Esophagus squamous epithelium (tissue), 5 donors: Measurements from ENCODE around the gene APOL3. TPM values are rescaled to one million over a fixed set of nuclear protein-coding genes. Genes with fewer than 3 reads are reported as not detected.
"Not testable (repeated sequence)": the region's sequence is repeated elsewhere in the genome, so short reads cannot be mapped to it uniquely, and the experiment has no call there.

Experiments
- DNase-seq: peaks from one replicate; lab custom pipeline; 2025; lab: John Stamatoyannopoulos, UW
- H3K27ac ChIP-seq, 4 donors: fragments of 200-600 bp; sonication (generic); one replicate each; pipeline ENCODE4 v1.5.1; 2016 to 2019; ENCODE audit warnings: mild to moderate bottlenecking in 1 of 4
- H3K27me3 ChIP-seq, 4 donors: fragments of 200-600 bp; sonication (generic); 1 replicate in 3 of 4; 2 replicates in 1 of 4; pipeline versions ENCODE4 v1.5.1 to v1.6.0; 2017 to 2021; ENCODE audit warnings: antibody characterized with exemption in 1 of 4
- H3K36me3 ChIP-seq, 3 donors: fragments of 200-600 bp; sonication (generic); one replicate each; pipeline ENCODE4 v1.5.1; 2016 to 2019
- H3K4me1 ChIP-seq, 3 donors: fragments of 200-600 bp; sonication (generic); one replicate each; pipeline ENCODE4 v1.5.1; 2017 to 2019
- H3K4me3 ChIP-seq, 4 donors: fragments of 200-600 bp; sonication (generic); 1 replicate in 3 of 4; 2 replicates in 1 of 4; pipeline ENCODE4 v1.5.1; 2016 to 2019; ENCODE audit warnings: mild to moderate bottlenecking in 2 of 4, moderate library complexity in 1 of 4
- H3K9me3 ChIP-seq, 3 donors: fragments of 200-600 bp; sonication (generic); one replicate each; pipeline ENCODE4 v1.5.1; 2016 to 2019
- POLR2A ChIP-seq, 4 donors: fragments of 450-650 bp; IDR thresholded peaks; one replicate each; pipeline ENCODE4 v1.6.1; 2017; ENCODE audit warnings: antibody characterized with exemption in 4 of 4, mild to moderate bottlenecking in 4 of 4, moderate library complexity in 3 of 4
- WGBS, 2 donors: methylation state at CpG; one replicate each; pipeline ENCODE4 v1.1.5; 2018; 5-methylcytosine and 5-hydroxymethylcytosine counted together
- intact Hi-C: fragments of 100-400 bp; cut with DNase I; formaldehyde crosslinking; loops from one replicate; pipeline ENCODE4 v1.15.0; 2022
- total RNA-seq, 4 donors: library from RNA; depleted of rRNA; stranded (reverse); fragments of >200 nt; gene quantifications; one replicate each; pipeline ENCODE4 v1.1.0, GENCODE V29; 2016
- TF ChIP-seq, protein P1 (sequence below), 6 experiments: fragments of 450-650 bp in 4 of 6; fragments of 200-600 bp in 2 of 6; sonication (generic) in 2 of 6; IDR thresholded peaks; one replicate each; pipeline ENCODE4 v1.5.1; 2016 to 2019; ENCODE audit warnings: antibody characterized with exemption in 6 of 6, mild to moderate bottlenecking in 4 of 6, moderate library complexity in 4 of 6
- donor health status: DM: yes; HTN: yes; CAD: no.

Gene APOL3
- total RNA-seq, 4 donors from 2014 or later, result 6.8 to 48.1 (median 17.0) TPM

DNA sequence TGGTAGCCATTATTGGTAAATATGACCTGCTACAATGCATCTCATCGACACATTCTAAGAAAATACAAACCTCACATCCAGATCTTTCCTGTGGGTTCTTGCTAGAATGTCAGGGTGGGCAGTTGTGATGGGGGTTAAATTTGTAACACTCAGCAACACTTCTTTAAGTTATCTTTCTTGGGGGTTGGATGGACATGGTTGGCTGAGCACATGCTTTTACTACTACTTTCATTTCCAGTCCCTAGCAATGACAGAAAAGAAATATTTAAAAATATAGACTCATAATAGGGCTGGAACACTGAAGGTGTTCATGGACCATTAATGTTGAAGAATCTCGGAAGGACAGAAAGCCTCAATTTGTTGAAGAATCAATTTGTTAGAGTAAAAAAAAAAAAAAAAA lies 57.6 kb downstream of the APOL3 start:
- Histone ChIP-seq H3K9me3 (no peaks in the 10 kb centered on the region), H3K4me1 (no peaks in the 10 kb centered on the region), H3K27me3 (peaks cover 0 to 4% (median 0%) of the 10 kb centered on the region in 4 donors), H3K4me3 (no peak overlapping the region), H3K36me3 (no peaks in the 10 kb centered on the region), H3K27ac (no peak overlapping the region)
- intact Hi-C loops, result no loop called here
- 66 to 80% methylated on average over 2 of the region's 2 CpGs for WGBS, 2 donors
- no peak for DNase-seq
- TF ChIP-seq, protein P1, sequence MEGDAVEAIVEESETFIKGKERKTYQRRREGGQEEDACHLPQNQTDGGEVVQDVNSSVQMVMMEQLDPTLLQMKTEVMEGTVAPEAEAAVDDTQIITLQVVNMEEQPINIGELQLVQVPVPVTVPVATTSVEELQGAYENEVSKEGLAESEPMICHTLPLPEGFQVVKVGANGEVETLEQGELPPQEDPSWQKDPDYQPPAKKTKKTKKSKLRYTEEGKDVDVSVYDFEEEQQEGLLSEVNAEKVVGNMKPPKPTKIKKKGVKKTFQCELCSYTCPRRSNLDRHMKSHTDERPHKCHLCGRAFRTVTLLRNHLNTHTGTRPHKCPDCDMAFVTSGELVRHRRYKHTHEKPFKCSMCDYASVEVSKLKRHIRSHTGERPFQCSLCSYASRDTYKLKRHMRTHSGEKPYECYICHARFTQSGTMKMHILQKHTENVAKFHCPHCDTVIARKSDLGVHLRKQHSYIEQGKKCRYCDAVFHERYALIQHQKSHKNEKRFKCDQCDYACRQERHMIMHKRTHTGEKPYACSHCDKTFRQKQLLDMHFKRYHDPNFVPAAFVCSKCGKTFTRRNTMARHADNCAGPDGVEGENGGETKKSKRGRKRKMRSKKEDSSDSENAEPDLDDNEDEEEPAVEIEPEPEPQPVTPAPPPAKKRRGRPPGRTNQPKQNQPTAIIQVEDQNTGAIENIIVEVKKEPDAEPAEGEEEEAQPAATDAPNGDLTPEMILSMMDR (IDR thresholded peaks at IDR 0.05), result no peak
- TF ChIP-seq POLR2A (IDR thresholded peaks at IDR 0.05), result no peak

DNA sequence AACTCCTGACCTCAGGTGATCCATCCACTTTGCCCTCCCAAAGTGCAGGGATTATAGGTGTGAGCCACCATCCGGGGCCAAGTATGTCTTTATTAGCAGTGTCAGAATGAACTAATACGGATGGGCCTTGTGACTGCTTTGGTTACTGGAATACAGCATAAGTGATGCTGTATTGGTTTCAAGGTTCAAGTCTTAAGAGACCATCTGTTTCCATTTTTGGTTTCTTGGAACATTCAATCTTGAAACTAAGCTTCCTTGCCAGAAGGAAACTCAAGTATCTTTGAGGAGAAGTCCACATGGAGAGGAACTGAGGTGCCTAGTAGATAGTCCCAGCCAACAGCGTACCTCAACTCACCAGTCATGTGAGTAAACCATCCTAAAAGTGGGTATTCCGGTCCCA lies 58.8 kb downstream of the APOL3 start:
- WGBS, 2 donors, result 88 to 93% methylated on average over 2 to 4 of the region's 4 CpGs
- Histone ChIP-seq H3K36me3 (no peaks in the 10 kb centered on the region), H3K4me3 (no peak overlapping the region), H3K4me1 (no peaks in the 10 kb centered on the region), H3K27ac (no peak overlapping the region), H3K27me3 (peaks cover 0 to 4% (median 0%) of the 10 kb centered on the region in 4 donors), H3K9me3 (no peaks in the 10 kb centered on the region)
- DNase-seq, result no peak
- intact Hi-C loops, result no loop called here
- TF ChIP-seq, protein P1 (IDR thresholded peaks at IDR 0.05), result no peak
- TF ChIP-seq POLR2A (IDR thresholded peaks at IDR 0.05), result no peak

DNA sequence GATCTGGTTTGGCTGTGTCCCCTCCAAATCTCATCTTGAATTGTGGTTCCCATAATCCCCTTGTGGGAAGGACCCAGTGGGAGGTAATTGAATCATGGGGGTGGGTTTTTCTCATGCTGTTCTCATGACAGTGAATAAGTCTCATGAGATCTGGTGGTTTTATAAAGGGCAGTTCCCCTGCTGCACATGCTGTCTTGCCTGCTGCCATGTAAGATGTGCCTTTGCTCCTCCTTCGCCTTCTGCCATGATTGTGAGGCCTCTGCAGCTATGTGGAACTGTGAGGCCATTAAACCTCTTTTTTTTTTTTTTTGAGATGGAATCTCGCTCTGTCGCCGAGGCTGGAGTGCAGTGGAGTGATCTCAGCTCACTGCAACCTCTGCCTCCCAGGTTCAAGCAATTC lies 59.6 kb downstream of the APOL3 start:
- WGBS, 2 donors, result 85 to 97% methylated on average over 4 of the region's 4 CpGs
- H3K4me3 ChIP-seq, H3K9me3 ChIP-seq, H3K36me3 ChIP-seq, intact Hi-C loops, H3K27me3 ChIP-seq, H3K4me1 ChIP-seq, H3K27ac ChIP-seq, DNase-seq: not testable (repeated sequence)

DNA sequence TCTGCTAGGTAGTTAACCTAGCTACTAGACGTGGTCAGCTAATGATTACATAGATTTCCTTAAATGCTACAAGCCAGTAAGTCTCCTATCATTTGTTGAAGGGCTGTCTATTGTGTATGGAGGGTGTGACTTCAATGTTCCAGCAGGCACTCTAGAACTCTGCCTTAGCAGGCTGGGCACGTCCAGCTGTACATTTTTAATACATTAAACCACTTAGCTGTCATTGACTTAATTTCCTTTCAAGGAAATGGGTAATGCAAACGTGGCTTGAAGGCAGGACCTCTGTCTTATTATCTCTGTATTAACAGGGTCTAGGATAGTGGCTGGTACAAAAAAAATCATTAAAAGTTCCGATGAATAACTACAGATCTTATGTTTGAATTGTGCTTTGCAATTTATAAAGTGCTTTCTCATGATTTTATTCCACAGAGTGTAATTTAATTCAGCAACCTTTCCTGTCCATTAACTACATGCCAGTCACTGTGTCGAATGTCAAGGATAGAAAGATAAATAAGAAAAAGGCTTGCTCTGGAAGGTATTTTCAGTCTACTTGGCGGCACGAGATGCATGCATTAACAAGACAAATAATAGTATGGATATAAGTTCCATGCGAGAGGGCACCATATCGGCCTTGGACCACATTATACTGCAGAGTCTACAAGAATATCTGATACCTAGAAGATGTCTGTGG lies 60.3 kb downstream of the APOL3 start:
- intact Hi-C loops, result no loop called here
- no peak for DNase-seq
- Histone ChIP-seq H3K27ac (no peak overlapping the region), H3K36me3 (no peaks in the 10 kb centered on the region), H3K4me1 (no peaks in the 10 kb centered on the region), H3K9me3 (no peaks in the 10 kb centered on the region), H3K27me3 (peaks cover 0 to 4% (median 0%) of the 10 kb centered on the region in 4 donors), H3K4me3 (no peak overlapping the region)
- TF ChIP-seq, protein P1 (IDR thresholded peaks at IDR 0.05), result no peak
- no peak for TF ChIP-seq POLR2A (IDR thresholded peaks at IDR 0.05)
- WGBS, 2 donors, result 69 to 73% methylated on average over 9 of the region's 9 CpGs

DNA sequence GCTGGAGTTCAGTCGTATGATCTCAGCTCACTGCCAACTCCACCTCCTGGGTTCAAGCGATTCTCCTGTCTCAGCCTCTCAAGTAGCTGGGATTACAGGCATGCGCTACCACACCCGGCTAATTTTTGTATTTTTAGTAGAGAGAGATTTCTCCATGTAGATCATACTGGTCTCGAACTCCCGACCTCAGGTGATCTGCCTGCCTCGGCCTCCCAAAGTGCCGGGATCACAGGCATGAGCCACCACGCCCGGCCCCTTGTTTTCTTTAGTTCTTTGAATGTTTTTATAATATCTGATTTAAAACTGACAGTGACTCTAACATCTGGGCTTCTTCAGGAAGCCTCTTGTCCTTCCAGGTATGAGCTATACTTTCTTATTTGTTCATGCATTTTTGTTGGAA lies 61.0 kb downstream of the APOL3 start:
- WGBS, 2 donors, result 76 to 84% methylated on average over 10 of the region's 10 CpGs

DNA sequence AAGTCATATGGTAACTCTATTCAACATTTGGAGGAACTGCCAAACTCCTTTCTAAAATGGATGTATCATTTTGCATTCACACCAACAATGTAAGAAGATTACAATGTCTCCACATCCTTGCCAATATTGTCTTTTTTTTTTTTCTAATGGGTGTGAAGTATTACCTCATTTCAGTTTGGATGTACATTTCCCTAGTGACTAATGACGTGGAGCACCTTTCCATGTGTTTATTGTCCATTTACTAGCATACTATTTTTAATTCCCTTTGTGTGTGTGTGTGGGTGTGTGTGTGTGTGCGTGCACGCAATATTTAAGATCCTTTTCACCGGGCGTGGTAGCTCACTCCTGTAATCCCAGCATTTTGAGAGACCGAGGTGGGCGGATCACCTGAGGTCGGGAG lies 62.7 kb downstream of the APOL3 start:
- intact Hi-C loops, result no loop called here
- peaks cover 0 to 4% (median 0%) of the 10 kb centered on the region in 4 donors for H3K27me3 ChIP-seq
- no peak overlapping the region for H3K27ac ChIP-seq
- 42 to 70% methylated on average over 6 to 8 of the region's 8 CpGs for WGBS, 2 donors
- H3K36me3 ChIP-seq, result no peaks in the 10 kb centered on the region
- H3K9me3 ChIP-seq, result no peaks in the 10 kb centered on the region
- H3K4me1 ChIP-seq, result no peaks in the 10 kb centered on the region
- TF ChIP-seq, protein P1 (IDR thresholded peaks at IDR 0.05), result no peak
- TF ChIP-seq POLR2A (IDR thresholded peaks at IDR 0.05), result no peak
- no peak overlapping the region for H3K4me3 ChIP-seq
- DNase-seq, result no peak

More for the DNA sequence above, 61.0 kb downstream of the APOL3 start:
- H3K4me1 ChIP-seq, H3K4me3 ChIP-seq, intact Hi-C loops, DNase-seq, H3K36me3 ChIP-seq, H3K27ac ChIP-seq, H3K27me3 ChIP-seq, H3K9me3 ChIP-seq: not testable (repeated sequence)

DNA sequence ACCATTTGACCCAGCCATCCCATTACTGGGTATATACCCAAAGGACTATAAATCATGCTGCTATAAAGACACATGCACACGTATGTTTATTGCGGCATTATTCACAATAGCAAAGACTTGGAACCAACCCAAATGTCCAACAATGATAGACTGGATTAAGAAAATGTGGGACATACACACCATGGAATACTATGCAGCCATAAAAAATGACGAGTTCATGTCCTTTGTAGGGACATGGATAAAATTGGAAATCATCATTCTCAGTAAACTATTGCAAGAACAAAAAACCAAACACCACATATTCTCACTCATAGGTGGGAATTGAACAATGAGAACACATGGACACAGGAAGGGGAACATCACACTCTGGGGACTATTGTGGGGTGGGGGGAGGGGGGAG lies 69.8 kb downstream of the APOL3 start:
- H3K4me3 ChIP-seq, H3K27me3 ChIP-seq, DNase-seq, H3K27ac ChIP-seq, H3K4me1 ChIP-seq, intact Hi-C loops, H3K9me3 ChIP-seq, H3K36me3 ChIP-seq: not testable (repeated sequence)
- WGBS, 2 donors, result 75% methylated on average over 1 of the region's 3 CpGs; no CpG with 5 or more reads in 1 of the 2 donors
